GM18870 (cell line): ENCODE measurements around the gene CKAP2L.

Source experiments
- ATAC-seq: cut with Tn5 transposase; IDR thresholded peaks from one replicate; pipeline ENCODE4 v1.9.1; 2021; ENCODE audit warnings: moderate library complexity; ENCODE audit not compliant: unreplicated experiment

Gene CKAP2L

DNA sequence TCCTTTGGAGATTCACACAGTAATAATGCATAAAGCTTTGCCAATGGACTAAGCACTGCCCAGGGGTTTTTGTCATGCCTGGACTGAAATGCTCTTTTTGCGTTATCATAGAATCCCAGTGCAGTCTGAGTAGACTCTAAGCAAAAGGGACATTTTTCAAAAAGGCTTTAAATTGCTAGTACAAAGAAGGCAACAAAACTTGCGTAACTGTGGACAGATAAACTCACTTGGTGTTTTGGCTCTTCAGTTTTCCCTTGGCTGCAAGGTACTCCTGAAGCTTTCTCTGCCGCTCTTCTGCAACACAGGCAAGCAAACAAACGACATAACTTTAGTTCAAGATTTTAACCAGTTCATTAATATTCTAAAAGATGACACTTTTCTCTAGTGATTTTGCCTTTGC lies 2.1 kb downstream of the CKAP2L start:
- ATAC-seq: no peak

DNA sequence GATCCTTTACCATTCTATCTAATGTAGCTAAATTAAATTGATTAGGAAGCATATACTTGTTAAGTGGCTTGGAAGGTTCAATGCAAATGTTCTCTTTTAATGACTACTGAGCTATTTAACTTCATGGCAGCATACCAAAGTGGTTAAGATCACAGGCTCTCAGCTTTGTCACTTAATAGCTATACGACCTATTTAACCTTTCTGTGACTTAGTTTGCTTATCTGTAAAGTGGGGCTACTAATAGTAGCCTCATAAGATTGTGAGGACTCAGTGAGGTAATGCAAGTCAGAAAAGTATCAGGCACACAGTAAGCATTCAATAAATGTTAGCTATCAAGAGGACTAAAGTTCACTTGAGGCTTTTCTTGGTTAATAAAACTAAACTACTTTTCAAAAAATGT lies 4.3 kb downstream of the CKAP2L start:
- no peak for ATAC-seq

DNA sequence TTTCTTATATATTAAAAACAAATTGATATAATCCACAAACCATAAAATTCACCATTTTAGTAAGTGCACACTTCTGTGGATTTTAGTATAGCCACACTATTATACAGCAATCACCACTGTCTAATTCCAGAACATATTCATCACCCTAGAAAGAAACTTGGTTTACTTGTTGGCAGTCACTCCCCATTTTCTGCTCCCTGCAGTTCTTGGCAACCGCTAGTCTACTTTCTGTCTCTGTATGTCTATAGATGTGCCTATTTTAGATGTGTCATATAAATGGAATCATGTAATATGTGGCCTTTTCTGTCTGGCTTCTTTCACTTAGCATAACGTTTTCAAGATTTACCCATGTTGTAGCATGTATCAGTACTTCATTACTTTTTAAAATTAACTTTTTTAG lies 5.7 kb downstream of the CKAP2L start:
- no peak for ATAC-seq

DNA sequence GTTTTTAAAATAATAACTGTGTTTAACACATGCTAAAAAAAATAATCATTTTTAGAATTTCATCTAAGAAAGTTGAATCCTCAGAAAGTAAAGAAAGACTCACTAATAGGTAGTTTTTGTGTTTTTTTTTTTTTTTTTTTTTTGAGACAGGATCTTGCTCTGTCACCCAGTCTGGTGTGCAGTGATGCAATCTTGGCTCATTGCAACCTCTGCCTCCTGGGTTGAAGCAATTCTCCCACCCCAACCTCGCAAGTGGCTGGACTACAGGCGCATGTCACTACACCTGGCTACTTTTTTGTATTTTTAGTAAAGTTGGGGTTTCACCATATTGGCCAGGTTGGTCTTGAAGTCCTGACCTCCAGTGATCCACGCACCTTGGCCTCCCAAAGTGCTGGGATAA lies 7.1 kb downstream of the CKAP2L start:
- no peak for ATAC-seq

DNA sequence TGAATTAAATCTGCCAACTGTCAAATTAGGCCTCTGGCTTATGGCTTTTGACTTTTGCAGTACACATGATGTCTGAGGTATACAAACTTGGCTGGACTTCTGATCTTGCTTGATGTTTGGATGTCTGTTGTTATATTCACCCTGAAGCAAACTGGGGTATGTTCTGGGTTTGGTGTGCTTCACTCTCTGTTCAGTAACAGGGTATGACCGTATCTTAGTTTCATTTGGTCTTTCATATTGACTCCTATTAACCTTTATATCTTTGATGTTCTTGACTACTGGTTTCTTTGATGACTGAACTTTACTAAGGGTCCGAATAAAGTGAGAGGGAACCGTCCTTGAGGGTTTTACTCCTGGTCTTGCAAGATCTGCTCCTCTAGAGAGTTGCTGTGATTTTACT lies 8.2 kb downstream of the CKAP2L start:
- no peak for ATAC-seq

DNA sequence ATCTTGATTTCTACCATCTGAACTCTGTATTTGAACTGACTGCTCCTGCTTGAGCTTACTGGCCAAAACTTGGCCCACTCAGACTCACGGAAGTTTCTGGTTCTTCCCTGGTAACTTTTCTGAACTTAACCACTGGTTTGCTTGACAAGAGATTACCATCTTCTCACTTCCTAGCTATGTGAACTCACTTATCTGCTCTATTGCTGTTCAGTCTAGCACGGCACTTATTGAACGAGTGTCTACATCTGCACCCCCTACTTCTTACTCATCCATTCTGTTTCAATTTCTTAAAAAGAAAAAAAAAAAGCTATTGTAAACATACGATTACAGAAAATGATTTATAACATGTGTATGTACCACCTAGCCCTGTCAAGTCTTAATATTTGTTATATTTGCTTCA lies 9.0 kb downstream of the CKAP2L start:
- no peak for ATAC-seq

DNA sequence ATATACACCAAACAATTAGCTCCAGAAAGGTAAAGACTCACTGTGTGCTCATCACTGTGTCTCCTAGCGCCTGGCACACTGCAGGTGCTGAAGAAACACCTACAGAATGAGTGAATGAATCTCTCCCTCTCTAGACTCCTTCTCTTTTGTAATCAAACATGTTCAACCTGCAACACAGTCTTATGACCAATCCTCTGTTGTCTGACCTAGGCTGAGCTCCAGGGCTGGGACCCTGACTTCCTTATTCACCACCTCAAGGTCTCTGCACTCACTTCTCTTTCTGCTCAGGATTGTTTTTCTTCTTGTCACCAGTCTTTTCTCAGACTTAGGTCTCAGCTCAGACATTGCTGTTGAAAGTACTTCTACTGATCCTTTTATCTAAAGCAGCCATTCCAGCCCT lies 9.8 kb downstream of the CKAP2L start:
- ATAC-seq: no peak

DNA sequence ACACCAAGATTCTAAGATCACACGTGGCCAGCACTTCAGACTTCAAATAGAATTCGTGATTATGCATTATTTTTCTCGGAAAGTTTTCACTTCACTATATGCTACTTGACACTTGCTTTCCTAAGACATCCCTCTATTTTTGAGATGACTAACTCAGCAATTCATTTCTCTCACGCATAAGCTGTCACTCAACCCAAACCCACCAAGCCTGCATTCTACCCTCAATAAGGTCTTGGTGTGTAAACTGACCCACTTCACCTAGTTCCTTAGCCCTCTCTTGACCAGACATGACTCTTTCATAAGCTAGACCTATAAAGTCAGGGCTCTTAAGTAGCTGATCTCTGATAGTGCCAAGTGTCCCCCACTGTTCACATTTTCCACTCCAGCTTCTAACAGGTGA lies 11.7 kb downstream of the CKAP2L start:
- ATAC-seq: no peak

DNA sequence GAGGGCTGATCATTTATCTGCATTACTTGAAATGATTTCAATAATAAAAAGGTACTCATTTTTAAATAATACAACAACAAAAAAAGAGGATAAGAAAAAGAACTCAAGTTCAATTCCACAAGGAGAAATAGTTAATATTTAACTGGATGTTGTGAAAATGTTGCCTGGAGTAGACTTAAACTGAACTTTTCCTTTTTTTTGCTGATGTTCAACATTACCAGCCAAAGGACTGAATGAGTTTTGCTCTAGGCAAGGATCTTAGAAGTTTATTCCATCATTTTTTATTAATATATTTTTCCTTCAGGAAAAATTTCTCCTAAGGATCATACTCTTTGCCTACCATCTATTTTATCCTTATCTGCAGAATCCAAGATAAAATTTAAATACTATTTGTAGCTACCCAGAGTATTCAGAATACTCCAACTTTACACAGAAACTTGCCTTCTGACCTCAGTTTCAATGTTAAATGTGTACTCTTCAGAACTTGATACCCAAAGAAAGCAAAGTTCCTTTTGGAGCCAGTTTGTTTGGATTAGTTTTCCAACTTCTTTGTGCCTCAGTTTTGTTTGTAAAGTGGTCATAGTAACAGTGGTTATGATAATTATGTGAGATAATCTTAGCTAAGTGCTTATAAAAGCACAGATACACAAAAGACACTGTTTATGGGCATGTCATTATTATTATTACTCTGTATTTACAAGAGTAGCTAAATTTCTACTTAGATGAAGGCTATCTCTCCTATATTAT lies 12.8 kb downstream of the CKAP2L start:
- ATAC-seq: no peak

DNA sequence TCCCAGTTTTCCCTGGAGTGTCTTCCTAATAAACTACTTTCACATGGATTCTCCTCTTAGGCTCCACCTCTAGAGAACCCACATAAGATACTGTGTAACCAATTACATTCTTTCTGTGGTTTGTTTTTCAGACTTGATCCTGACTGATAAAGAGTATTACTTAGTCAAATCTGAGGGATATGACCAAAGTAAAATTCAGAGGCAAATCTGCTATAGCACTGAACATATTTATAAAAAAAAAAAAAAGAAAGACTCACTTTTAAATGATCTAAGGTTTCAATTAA lies 13.9 kb downstream of the CKAP2L start:
- no peak for ATAC-seq

DNA sequence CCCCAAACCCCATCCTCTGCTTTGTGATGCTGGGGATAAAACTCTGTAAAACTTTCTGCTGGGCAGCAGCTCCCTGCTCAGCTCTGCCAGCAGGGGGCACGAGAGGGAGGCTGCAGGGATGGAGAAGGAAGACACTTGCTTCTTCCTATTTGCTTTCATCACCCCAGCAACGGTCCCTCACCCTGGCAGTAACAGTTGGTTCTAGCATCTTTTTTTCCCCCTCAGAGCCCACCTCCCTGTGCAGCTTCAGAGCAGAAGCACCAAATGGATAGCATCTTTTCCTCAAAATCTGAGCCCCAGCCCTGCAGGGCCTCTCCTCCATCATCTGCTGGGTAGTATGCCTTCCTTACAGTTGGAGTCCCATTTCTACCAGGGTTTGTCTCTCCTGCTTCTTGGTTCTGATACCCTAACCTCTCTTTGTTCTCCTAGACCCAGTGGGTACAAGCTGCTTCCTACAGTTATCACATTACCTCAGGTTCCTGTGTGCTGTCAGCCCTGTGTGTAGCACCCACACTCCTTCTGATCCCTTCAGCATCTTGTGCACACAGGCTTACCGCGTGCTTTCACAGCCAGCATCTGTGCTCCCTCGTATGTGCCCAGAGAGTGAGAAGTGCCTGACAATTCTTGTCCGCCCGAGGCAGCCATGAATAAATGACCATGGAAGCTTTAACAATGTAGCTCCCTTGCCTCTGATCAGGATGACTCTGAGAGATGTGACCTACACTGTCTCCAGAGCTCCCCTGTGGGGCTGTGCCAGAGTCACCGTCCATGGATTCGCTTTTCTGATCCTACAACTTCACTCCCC lies 14.5 kb downstream of the CKAP2L start:
- ATAC-seq: no peak

DNA sequence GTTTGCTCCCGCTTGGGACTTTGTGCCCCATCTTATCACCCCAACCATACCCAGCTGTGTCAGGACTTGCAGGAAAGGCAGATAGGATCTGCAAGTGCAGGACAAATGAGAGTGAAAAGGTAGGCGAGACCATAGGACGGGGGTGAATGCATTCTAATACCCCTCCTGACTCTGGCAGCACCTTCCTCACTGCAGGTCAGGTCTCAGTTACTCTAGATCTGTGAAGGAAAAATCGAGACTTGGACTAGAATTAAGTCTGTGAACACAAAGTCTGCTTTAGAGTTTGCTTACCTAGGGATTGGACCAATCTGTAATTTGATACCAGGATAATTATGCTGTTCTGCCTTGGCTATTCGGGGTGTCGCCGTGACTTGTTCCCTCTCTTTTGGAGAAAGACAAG lies 23.9 kb downstream of the CKAP2L start:
- ATAC-seq: no peak

DNA sequence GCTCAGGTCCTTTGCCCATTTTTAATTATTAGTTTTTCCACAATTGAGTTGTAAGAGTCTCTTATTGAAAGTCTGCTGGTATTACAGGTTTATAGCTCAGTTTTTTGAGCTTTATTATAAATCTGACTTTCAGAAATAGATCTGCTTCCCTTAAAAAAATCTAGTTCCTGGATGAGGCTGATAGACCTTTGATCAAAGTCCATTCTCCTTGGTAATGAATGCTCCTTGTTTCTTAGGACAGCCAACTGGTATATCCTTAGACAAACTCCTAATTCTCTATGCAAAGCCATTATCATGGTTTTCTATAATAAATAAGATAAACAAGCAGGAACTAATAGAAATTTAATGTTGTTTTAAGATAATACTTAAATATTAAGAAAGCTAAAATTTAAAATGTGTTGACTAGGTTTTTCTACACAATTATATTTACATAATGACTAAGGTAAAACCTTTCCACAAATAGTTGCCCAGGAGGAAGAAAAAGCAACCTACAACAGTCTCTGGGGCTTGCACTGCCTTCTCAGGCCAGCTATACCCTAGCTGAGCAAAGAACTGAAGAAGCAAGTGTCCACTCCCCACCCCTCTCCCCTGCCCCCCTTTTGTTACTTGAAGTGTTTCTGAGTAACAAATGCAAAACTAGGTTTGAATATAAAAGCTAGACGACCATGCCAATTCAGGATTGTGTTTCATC lies 26.7 kb downstream of the CKAP2L start:
- no peak for ATAC-seq

DNA sequence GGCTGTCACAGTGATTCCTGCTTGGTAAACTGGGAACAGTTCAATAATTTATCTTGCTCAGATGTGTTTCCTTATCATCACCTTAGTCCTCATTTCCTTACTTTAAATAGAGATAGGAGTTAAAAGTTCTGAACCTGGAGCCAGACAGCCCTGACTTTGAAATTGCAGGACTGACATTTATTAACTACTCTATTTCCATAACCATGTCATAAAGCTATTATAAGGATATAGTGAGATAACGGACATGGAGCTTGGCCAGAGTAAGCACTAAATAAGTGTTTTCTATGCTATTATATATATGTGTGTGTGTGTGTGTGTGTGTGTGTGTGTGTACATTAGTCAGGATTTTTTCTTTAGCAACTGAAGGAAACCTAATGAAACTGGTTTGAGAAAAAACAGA lies 30.5 kb downstream of the CKAP2L start:
- ATAC-seq: no peak

DNA sequence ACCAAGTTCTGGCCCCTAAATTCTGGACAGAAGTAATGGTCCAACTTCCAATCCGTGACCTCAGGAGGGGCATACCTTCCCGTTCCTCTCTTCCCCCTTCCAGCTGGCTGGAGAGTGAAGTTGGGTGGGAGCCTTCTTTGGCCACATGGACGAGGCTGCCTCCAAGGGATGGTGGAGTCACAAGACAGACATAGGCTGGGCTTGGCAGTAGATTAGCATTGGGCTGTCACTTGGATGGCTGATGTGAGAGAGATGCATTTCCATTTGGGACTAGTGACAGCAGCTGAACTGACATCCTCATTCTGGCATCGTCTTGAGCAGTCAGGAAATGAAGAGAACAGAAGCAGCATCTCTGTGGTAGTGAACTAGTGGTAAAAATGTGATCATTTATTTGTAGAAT lies 31.0 kb downstream of the CKAP2L start:
- ATAC-seq: no peak

DNA sequence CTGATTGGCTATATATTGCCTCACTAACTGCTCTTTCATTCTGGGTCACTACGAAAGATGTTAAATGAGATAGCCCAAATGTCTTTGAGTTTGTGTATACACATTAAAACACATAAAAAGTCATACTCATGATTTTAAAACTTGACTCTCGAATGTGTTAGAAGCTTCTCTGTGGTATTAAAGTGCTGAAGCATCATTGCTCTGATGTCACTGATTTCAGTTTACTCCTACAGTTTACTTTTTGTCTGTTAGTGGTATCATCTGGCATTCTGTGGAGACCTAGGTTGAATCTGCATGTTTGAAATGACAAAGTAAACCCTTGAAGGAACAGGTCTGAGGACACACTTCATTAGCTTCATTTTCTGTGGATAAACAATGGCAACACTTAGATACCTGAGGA lies 32.9 kb downstream of the CKAP2L start:
- no peak for ATAC-seq

DNA sequence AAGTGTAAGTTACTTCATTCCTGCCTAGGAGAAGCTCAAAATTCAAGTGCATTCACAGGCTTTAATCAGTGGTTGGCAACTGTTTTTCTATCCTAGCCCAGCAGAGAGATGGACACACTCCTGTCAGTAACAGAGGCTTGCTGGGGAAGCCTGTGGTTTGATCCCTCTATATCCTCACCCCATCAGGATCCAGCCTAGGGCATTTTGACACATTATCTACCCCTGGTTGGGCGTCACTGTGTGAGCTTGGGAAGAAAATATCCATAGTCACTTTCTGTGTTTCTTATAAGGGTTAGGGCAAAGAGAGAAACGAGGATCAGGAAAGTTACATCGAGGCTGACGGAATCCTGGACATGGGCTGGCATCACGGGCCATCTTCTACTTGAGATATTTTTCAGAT lies 33.6 kb downstream of the CKAP2L start:
- ATAC-seq: no peak

DNA sequence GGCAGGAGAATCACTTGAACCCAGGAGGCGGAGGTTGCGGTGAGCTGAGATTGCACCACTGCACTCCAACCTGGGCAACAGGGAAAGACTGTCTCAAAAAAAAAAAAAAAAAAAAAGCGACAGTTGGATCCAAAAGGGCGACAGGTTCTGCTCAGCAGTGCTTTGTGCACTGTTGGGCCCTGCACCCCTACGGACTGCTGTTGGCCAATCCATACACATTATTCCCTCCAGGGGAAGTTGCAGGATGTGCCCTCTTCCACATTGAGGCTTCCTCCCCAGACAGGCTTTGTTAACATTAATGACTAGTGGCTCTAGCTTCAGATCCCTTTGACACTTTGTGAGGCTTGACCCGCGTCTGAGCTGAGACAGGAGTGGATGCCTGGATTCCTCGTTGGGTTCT lies 34.2 kb downstream of the CKAP2L start:
- no peak for ATAC-seq

DNA sequence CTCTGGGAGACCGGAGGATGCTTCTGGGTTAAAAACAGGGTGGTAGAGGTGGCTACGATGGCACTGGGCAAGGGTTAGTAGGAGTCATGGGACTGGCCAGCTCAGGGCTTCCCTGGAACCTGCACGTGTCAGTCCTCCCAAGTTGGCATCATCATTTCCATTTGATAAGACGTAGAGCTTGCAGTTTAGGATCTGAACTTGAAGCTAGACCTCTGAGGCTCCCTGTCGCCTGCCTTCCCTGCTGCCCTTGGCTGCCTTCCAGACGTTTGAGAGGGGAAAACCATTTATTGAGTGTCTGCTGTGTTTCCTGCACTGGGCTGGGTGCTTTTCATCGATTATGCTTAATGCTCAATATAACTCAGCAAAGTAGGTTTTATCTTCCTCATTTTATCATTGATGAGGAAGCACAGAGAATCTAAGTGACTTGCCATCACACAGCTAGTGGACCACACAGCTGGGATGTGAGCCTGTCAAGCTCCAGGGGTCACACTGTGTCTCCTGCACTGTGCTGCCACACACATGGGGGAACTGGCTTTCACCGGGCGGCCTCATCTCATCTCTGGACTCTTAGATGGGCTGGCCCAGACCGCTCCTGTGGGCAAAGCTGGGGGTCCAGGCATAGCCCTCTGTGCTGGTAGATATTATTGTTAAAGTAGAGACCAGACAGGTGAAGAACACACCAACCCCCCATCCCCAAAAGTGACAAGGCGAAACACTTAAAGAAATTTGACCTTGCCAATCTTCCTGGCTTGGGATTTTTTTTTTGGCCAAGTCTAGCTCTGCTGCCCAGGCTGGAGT lies 35.8 kb downstream of the CKAP2L start:
- ATAC-seq: no peak

DNA sequence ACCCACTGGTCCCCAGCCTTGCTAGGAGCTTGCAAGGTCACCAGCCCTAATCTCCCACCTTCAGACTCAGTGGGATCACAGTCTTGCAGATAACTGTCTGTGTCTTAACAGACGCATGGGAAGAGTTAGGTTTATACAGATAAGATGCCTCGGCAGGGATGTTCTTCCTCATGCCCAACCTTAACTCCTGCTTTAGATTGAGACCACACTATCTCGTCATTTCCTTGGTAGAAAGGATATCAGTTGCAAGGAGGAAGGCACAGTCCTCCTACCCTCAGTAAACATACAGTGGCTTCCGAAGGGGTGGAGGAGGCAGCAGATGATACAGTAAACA lies 36.4 kb downstream of the CKAP2L start:
- ATAC-seq: no peak

DNA sequence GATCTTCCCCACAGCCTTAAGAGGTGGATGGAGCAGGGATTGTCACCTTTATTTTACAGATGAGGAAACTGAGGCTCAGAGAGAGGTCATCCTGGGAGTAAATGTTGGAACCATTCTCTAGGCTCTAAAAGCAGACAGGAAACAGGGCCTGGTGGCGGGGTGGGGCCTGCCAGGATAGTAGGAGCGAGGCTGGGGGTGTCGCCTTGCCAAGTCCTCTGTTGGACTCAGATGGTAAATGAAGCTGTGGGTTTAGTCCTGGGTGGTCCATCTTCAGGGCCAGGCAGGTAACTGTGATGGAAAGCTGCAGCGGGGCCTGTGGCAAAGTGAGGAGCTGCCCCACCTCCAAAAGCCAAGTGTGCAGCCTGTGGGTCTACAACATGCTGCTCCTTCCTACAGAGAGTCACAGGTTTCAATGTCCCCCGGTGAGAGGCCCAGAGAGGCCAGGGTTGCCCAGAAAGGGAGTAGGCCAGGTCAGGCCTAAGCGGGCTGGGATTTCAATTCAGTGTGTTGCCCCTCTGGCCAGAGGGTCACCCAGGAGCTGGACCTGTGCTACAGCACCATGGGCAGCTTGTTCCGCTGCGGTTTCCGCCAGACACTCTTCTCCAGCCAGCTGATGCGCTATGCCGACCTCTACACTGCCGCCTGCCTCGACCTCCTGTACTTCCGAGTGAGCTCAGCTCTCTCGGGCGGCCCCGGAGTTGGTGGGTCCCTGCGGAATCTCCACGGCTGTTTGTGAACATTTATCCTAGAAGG lies 37.0 kb downstream of the CKAP2L start:
- ATAC-seq: no peak
